A375 (cell line): ENCODE data around the gene SLA2. TPM values are rescaled to one million over a fixed set of nuclear protein-coding genes. Genes with fewer than 3 reads are reported as not detected.

Experiments used
- small RNA-seq: library from RNA; depleted of rRNA; stranded (forward); fragments of <200 nt; gene quantifications from one replicate; pipeline ENCODE3, GENCODE V24; 2014
- total RNA-seq: library from RNA; depleted of rRNA; stranded (reverse); fragments of >200 nt; shearing (Covaris generic); gene quantifications from 2 replicates; pipeline ENCODE4 v1.2.3, GENCODE V29; 2014; rRNA removed

The SLA2 gene
- total RNA-seq = 0.08 TPM in 1 of 2 replicates, not detected in the other

DNA sequence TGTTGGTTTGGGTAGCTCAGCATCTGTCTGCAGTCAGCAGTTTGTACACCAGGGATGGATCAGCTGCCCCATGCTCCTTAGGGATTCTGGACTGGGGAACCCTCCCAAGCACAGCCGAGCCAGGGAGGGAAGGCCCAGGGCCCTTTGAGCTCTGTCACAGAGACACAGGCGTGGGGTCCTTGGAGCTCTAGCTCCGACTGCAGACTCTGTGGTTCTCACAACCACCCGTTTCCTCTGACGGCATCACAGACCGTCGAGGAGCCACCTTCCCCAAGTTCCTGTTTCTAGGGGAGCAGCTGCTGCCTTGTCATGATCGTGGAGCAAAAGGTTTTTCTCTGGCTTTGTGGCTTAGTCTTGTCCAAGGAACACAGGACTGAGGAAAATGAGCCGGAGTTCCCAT lies at the start of gene SLA2:
Gene SLA2 (minus strand): TSS at position 199 of the 400 bp plus-strand sequence. CDS start 4,861 bp downstream, outside the sequence.

DNA sequence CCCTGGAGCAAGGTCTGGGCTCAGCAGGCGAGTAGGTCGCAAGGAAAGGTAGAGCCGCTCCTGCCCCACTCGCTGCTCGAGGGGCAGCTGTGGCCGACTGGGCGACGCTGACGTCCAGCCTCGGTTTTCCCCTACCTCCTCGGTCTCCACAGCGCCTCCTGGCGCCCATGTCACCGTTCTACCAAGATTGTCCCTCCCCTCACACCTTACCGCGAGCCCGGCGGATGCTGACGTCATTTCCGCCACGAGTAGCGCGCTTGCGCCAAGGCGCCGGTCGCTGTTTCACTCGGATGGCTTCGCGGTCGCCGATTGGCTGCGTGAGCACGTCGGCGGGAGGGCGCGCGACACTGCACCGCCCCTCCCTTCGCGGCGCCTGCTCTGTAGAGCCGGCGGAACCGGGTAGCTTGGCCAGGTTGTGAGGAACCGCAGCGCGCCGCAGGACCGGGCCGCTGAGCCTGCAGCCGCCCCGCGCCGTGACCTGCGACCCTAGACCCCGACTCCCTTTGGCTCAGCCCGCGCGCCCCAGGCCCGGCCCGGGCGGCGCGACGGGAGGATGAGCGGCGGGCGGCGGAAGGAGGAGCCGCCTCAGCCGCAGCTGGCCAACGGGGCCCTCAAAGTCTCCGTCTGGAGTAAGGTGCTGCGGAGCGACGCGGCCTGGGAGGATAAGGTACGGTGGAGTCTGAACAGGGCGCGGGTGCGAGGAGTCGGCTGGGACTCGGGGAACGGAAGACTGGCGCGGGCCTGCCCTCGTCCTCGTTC lies 40.4 kb downstream of the SLA2 start, which contains the start of gene RAB5IF:
Gene RAB5IF (plus strand): TSS at position 381 of the 759 bp plus-strand sequence. CDS start 173 bp downstream, at position 554.

DNA sequence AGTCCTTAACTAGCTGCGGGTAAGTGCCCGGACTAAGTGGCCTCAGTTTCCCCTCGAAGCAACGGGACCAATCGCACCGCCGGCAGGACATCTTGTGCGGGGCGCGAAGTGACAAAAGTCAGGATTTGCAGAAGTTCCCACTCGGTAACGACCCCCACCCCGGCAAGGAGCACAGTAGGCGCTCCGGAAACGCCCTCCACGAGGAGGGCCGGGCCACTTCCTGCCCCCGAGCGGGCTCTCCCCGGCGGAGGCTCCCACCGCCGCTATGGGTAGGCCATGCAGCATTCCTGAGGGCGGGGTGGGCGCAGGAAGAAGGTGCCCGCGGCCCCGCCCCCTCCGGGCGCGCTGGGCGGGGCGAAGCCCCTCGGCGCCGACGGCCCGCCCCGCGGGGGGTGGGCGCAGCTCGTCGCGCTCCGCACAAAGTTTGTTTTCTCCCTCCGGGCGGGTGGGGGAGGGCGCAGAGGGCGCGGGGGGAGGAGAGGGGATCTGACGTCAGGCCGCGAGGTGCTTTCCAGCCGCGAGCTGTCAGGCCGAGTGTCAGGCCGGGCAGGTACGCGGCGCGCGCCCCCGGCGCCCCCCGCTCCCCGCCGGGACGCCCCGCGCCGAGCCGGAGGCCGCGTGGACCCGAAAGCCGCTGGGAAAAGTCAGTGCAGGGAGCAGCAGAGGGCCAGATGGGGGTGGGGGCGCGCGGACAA lies 72.7 kb downstream of the SLA2 start, which contains the start of gene TGIF2:
Gene TGIF2 (plus strand): TSS at position 495 of the 695 bp plus-strand sequence. CDS start 5,178 bp downstream, outside the sequence.

Small RNAs within 50 kb of the gene (small RNA-seq; reads per million reads assigned to genes)
- not detected for gene RF00019

Other genes with a start within 250 kb of the SLA2 start
- gene MYL9, start 104.7 kb downstream of the SLA2 start, total RNA-seq = 3.1 and 3.2 TPM in 2 replicates
- gene TGIF2, start 72.6 kb downstream of the SLA2 start, total RNA-seq = 21.0 and 27.7 TPM in 2 replicates
- 99.0 and 102 TPM in 2 replicates for gene RAB5IF, start 40.4 kb downstream of the SLA2 start, total RNA-seq
- 12.0 and 12.9 TPM in 2 replicates for gene NDRG3, start 99.9 kb upstream of the SLA2 start, total RNA-seq
- gene DSN1, start 127.6 kb upstream of the SLA2 start, total RNA-seq = 33.7 and 38.7 TPM in 2 replicates
- gene TLDC2, start 229.9 kb upstream of the SLA2 start, total RNA-seq = not detected in 2 replicates